NB4 (cell line): Measurements from ENCODE around the gene RNF182.

Experiments
- DNase-seq: peaks from one replicate; pipeline ENCODE4 v3.0.0; 2010; ENCODE audit warnings: low read depth
- H3K4me3 ChIP-seq: one replicate; pipeline ENCODE4 v1.5.1; 2011; ENCODE audit warnings: mild to moderate bottlenecking, low read depth, low read length, moderate library complexity
- MYC ChIP-seq: IDR thresholded peaks from 2 replicates; pipeline ENCODE4 v1.6.1; 2011; ENCODE audit warnings: low read depth, low read length
- POLR2A ChIP-seq: IDR thresholded peaks from 2 replicates; pipeline ENCODE4 v1.6.1; 2011; ENCODE audit warnings: mild to moderate bottlenecking; ENCODE audit not compliant: insufficient read length; ENCODE audit errors: extremely low read depth
- TF ChIP-seq, protein P1 (sequence below): IDR thresholded peaks from 2 replicates; pipeline ENCODE4 v1.6.1; 2011; ENCODE audit warnings: low read depth, low read length
- TF ChIP-seq, protein P2 (sequence below): IDR thresholded peaks from one replicate; pipeline ENCODE4 v1.5.1; 2012; ENCODE audit warnings: low read depth, low read length

Gene RNF182

DNA sequence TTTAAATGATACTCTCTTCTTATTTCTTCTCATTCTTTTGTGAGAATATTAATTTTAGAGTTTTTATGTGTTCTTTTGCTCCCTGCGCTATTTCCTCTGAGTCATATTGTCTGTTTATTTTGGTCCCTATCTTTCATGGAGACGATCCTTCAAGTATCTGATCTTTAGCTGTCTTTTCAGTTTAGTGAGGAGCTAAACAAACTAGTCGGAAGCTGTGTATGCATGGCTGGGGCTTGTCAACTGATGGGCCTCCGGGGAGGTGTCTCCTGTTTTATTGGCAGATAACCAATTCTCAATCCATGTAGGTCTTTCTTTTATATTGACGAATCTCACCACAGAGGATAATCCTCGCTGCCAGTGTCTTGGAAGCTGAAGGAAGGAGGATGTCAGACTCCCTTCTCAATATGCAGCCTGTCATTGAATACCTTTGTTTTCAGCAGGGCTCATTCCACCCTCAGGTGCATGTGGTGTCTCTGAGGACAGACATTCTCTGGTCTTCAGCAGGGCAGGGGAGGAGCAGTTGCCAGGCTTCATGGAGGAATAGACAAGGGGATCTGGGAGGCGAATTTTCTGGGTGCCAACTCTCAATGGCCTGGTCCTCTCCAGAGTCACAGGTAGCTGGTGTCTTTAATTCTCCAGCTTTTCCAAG lies 64.9 kb downstream of the RNF182 start:
- no peak for TF ChIP-seq MYC
- TF ChIP-seq, protein P1, sequence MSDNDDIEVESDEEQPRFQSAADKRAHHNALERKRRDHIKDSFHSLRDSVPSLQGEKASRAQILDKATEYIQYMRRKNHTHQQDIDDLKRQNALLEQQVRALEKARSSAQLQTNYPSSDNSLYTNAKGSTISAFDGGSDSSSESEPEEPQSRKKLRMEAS: no peak
- TF ChIP-seq, protein P2, sequence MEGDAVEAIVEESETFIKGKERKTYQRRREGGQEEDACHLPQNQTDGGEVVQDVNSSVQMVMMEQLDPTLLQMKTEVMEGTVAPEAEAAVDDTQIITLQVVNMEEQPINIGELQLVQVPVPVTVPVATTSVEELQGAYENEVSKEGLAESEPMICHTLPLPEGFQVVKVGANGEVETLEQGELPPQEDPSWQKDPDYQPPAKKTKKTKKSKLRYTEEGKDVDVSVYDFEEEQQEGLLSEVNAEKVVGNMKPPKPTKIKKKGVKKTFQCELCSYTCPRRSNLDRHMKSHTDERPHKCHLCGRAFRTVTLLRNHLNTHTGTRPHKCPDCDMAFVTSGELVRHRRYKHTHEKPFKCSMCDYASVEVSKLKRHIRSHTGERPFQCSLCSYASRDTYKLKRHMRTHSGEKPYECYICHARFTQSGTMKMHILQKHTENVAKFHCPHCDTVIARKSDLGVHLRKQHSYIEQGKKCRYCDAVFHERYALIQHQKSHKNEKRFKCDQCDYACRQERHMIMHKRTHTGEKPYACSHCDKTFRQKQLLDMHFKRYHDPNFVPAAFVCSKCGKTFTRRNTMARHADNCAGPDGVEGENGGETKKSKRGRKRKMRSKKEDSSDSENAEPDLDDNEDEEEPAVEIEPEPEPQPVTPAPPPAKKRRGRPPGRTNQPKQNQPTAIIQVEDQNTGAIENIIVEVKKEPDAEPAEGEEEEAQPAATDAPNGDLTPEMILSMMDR: no peak
- TF ChIP-seq POLR2A: no peak
- H3K4me3 ChIP-seq: no peak overlapping the region
- DNase-seq: no peak

DNA sequence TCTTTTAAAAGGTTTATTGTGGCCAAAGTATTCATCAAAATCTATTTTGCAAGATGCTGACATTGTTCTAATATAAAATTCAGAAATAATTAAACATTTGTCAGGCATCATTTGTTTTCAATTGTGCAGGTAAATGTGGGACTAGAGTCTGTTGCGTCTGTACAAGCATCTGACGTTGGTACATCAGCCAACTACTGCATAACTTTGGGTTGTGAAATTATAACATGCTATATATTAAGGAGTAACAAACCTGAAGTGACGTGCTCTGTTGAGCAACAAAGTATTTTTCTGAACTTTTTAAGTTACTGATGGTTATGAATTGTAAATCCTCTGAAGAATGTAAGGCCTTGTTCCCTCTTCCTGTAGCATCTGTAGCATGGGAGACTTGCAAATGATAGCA lies 66.0 kb downstream of the RNF182 start:
- TF ChIP-seq, protein P2: no peak
- TF ChIP-seq MYC: no peak
- no peak for TF ChIP-seq POLR2A
- TF ChIP-seq, protein P1: no peak
- DNase-seq: no peak
- no peak overlapping the region for H3K4me3 ChIP-seq

DNA sequence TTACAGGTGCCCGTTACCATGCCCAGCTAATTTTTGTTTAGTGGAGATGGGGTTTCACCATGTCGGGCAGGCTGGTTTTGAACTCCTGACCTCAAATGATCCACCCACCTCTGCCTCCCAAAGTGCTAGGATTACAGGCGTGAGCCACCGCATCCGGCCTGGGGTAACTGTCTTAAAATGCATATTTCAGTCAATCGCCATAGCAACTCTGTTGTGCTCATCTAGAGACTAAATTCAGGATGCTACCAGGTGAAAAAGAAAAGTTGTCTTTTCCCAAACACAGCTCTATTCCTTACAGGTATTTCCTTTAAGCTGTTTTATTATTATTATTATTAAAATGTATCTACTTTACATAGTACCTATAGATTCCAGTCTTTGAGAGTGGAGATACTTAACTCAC lies 66.6 kb downstream of the RNF182 start:
- DNase-seq: no peak
- H3K4me3 ChIP-seq: no peak overlapping the region

DNA sequence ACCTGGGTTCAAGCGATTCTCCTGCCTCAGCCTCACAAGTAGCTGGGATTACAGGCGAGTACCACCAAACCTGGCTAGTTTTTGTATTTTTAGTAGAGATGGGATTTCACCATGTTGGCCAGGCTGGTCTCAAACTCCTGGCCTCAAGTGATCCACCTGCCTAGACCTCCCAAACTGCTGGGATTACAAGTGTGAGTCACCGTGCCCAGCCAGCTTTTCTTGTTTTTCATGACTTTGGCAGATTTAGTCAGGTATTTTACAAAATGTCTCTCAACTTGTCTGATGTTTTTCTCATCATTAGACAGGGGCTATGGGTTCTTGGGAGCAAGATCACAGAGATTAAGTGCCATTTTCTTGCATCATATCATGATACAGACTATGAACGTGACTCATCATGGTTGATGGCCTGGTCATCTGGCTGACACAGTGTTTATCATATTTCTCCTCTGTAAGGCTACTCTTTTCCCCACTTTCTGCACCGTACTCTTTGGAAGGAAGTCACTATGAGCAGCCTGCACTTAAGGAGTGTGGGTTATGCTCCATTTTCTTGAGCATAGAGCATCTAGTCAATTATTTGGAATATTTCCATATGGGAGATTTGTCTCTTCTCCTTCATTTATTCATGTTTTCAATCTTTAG lies 67.8 kb downstream of the RNF182 start:
- H3K4me3 ChIP-seq: no peak overlapping the region
- no peak for DNase-seq
- TF ChIP-seq MYC: no peak
- TF ChIP-seq POLR2A: no peak
- TF ChIP-seq, protein P1: no peak
- TF ChIP-seq, protein P2: no peak

More for the DNA sequence above, 66.6 kb downstream of the RNF182 start:
- TF ChIP-seq POLR2A (no peak), MYC (no peak)
- TF ChIP-seq, protein P2: no peak
- TF ChIP-seq, protein P1: no peak

DNA sequence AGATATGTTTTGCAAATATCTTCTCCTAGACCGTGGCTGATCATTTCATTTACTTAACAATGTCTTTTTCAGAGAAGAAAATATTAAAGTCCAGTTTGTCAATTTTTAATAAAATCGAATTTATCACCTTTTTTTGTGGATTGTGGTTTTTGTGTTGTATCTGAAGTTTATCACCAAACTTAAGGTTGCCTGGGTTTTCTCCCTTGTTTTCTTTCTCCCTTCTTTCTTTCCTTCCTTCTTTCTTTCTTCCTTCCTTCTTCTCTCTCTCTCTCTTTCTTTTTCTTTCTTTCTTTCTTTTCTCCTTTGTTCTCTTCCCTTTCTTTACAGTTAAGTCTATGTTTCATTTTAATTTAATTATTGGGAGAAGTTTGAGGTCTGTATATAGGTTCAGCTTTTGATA lies 68.7 kb downstream of the RNF182 start:
- no peak for DNase-seq
- H3K4me3 ChIP-seq: no peak overlapping the region
- no peak for TF ChIP-seq POLR2A
- TF ChIP-seq, protein P2: no peak
- TF ChIP-seq, protein P1: no peak
- TF ChIP-seq MYC: no peak
